ENCODE data around the gene BAIAP2. TPM values are rescaled to one million over a fixed set of nuclear protein-coding genes. Genes with fewer than 3 reads are reported as not detected.
A peak's percentile ranks its signal among the peaks of the same experiment; 100 is the strongest.

The BAIAP2 gene
- total and polyA plus RNA-seq, 12 donors: 3.1 to 33.4 (median 14.6) TPM

GRCh38 chr17:81054308-81054707 is 19.4 kb downstream of the BAIAP2 start:
- peaks cover 0 to 25% of the 10 kb centered on the region in 2 donors for H3K4me1 ChIP-seq (replicated peaks in 1 of 2)
- DNase-seq: no peak
- H3K9me3 ChIP-seq (replicated peaks in 1 of 3): no peaks in the 10 kb centered on the region
- H3K36me3 ChIP-seq (replicated peaks in 1 of 2): no peaks in the 10 kb centered on the region
- intact Hi-C loops (cut with DNase I): no loop called here
- H3K27ac ChIP-seq: no peak overlapping the region
- H3K27me3 ChIP-seq: no peaks in the 10 kb centered on the region
- TF ChIP-seq CTCF (IDR thresholded peaks at IDR 0.05): no peak
- WGBS, 4 donors: 90 to 93% (median 91%) methylated on average over 5 to 12 of the region's 12 CpGs
- no peak overlapping the region for H3K4me3 ChIP-seq

GRCh38 chr17:81054881-81055370 is 20.0 kb downstream of the BAIAP2 start:
- TF ChIP-seq CTCF (IDR thresholded peaks at IDR 0.05) (no peak), POLR2A (IDR thresholded peaks at IDR 0.05) (no peak)
- H3K27ac ChIP-seq: no peak overlapping the region
- intact Hi-C loops (cut with DNase I): no loop called here
- H3K4me3 ChIP-seq: no peak overlapping the region
- WGBS, 4 donors: 89 to 93% (median 92%) methylated on average over 14 to 17 of the region's 17 CpGs
- H3K4me1 ChIP-seq (replicated peaks in 1 of 2): peaks cover 0 to 18% of the 10 kb centered on the region in 2 donors
- H3K36me3 ChIP-seq (replicated peaks in 1 of 2): no peaks in the 10 kb centered on the region
- no peaks in the 10 kb centered on the region for H3K27me3 ChIP-seq
- no peak for DNase-seq
- no peaks in the 10 kb centered on the region for H3K9me3 ChIP-seq (replicated peaks in 1 of 3)

GRCh38 chr17:81056312-81056711 is 21.4 kb downstream of the BAIAP2 start:
- H3K4me3 ChIP-seq: no peak overlapping the region
- DNase-seq: no peak
- no peaks in the 10 kb centered on the region for H3K27me3 ChIP-seq
- TF ChIP-seq CTCF (IDR thresholded peaks at IDR 0.05) (no peak), POLR2A (IDR thresholded peaks at IDR 0.05) (no peak)
- intact Hi-C loops (cut with DNase I): no loop called here
- H3K36me3 ChIP-seq (replicated peaks in 1 of 2): peaks cover 0 to under 1% of the 10 kb centered on the region in 2 donors
- 70 to 93% (median 89%) methylated on average over 3 to 19 of the region's 19 CpGs for WGBS, 4 donors
- no peaks in the 10 kb centered on the region for H3K9me3 ChIP-seq (replicated peaks in 1 of 3)
- peaks cover 0 to 11% of the 10 kb centered on the region in 2 donors for H3K4me1 ChIP-seq (replicated peaks in 1 of 2)
- H3K27ac ChIP-seq: no peak overlapping the region

- Histone ChIP-seq H3K9me3 (replicated peaks in 1 of 3) (no peaks in the 10 kb centered on the region), H3K27ac (peak overlapping the region in 2 of 5 donors; percentile 53 to 58), H3K27me3 (no peaks in the 10 kb centered on the region), H3K4me3 (no peak overlapping the region), H3K4me1 (replicated peaks in 1 of 2) (peaks cover 0 to 11% of the 10 kb centered on the region in 2 donors), H3K36me3 (replicated peaks in 1 of 2) (peaks cover 0 to 3% of the 10 kb centered on the region in 2 donors)
- WGBS, 4 donors: 66 to 86% (median 72%) methylated on average over 7 to 14 of the region's 14 CpGs
- intact Hi-C loops (cut with DNase I): no loop called here
- no peak for TF ChIP-seq CTCF (IDR thresholded peaks at IDR 0.05)
- no peak for TF ChIP-seq POLR2A (IDR thresholded peaks at IDR 0.05)
- peak in 1 of 7 donors; percentile 93 for DNase-seq
Measured at GRCh38 chr17:81057079-81057730, 22.3 kb downstream of the BAIAP2 start.
